Measurements from ENCODE around the gene GRID1.
A peak's percentile ranks its signal among the peaks of the same experiment; 100 is the strongest.

Gene GRID1

DNA sequence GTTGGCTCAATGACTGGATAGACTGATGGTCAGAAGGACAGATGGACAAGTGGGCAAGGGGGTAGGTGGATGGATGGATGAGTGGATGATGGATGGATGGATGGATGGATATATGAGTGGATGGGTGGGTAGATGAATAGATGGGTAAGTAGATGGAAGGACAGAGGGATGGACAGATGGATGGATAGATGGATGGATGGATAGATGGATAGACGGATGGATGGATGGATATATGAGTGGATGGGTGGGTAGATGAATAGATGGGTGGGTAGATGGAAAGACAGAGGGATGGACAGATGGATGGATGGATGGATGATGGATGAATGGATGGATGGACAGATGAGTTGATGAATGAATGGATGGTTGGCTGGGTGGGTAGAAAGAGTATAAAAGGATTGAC lies 119.5 kb downstream of the GRID1 start:
- H3K27me3 Mint-ChIP-seq (ENCODE audit: low read depth, poor library complexity): peaks cover 14% of the 10 kb centered on the region
- peaks cover 16% of the 10 kb centered on the region for H3K9me3 Mint-ChIP-seq
- no peak for DNase-seq
- peaks cover 11% of the 10 kb centered on the region for H3K4me1 Mint-ChIP-seq
- no peaks in the 10 kb centered on the region for H3K36me3 Mint-ChIP-seq (ENCODE audit: low read depth)
- H3K27ac Mint-ChIP-seq: no peak overlapping the region
- TF ChIP-seq, protein P1, sequence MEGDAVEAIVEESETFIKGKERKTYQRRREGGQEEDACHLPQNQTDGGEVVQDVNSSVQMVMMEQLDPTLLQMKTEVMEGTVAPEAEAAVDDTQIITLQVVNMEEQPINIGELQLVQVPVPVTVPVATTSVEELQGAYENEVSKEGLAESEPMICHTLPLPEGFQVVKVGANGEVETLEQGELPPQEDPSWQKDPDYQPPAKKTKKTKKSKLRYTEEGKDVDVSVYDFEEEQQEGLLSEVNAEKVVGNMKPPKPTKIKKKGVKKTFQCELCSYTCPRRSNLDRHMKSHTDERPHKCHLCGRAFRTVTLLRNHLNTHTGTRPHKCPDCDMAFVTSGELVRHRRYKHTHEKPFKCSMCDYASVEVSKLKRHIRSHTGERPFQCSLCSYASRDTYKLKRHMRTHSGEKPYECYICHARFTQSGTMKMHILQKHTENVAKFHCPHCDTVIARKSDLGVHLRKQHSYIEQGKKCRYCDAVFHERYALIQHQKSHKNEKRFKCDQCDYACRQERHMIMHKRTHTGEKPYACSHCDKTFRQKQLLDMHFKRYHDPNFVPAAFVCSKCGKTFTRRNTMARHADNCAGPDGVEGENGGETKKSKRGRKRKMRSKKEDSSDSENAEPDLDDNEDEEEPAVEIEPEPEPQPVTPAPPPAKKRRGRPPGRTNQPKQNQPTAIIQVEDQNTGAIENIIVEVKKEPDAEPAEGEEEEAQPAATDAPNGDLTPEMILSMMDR (IDR thresholded peaks at IDR 0.05): no peak
- no peak overlapping the region for H3K4me3 Mint-ChIP-seq

DNA sequence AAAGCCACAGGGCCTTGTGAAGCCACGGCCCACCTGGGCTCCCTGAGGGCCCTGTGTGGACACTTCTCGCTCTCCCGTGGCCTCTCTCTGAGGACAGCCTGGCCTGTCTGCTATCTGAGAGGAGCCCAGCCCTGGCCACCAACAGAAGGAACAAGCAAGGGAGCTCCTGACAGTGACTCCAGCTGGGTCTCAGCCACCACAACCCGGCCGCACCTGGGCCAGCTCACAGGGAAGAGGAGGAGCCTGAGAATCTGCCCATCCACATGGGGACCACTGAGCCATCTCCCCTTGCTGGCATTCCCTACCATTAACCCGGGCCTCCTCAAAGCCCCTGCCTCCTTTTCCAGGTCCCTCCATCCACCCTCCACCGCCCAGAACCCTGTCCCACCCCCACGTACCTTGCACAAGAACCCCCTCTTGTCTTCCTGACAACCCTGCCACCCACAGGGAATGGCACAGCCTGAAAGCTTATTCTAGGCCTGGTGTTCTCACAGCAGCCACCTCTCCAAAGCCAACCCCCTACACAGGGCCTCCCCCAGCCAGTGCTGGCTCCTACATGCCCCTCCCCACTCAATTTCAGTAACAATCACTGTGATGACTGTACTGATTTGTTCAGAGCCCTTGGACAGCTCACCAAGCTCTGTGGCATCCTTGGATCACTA lies 120.2 kb downstream of the GRID1 start:
- peaks cover 14% of the 10 kb centered on the region for H3K27me3 Mint-ChIP-seq (ENCODE audit: low read depth, poor library complexity)
- no peaks in the 10 kb centered on the region for H3K36me3 Mint-ChIP-seq (ENCODE audit: low read depth)
- no peak for DNase-seq
- no peak overlapping the region for H3K4me3 Mint-ChIP-seq
- H3K4me1 Mint-ChIP-seq: peaks cover 11% of the 10 kb centered on the region
- peaks cover 16% of the 10 kb centered on the region for H3K9me3 Mint-ChIP-seq
- H3K27ac Mint-ChIP-seq: no peak overlapping the region
- TF ChIP-seq, protein P1 (IDR thresholded peaks at IDR 0.05): no peak

DNA sequence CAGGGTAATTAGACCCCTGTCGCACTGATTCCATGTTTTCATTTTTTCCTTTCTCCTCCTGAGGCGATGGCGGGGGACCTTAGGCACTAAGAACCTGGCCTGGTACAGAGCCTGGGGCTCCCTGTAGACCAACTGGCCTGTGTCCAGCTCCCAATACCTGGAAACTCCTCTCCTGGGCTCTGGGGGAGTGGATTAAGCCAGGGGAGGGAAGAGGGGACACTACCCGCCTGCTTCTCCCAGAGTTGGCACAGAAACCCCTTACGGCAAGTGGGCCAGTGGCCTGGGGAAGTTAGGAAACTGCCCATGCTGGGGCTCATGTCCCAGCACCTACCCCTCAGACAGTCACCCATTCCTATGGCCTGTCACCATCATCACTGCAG lies 121.6 kb downstream of the GRID1 start:
- H3K27ac Mint-ChIP-seq: no peak overlapping the region
- peaks cover 8% of the 10 kb centered on the region for H3K9me3 Mint-ChIP-seq
- H3K4me1 Mint-ChIP-seq: peaks cover 11% of the 10 kb centered on the region
- H3K4me3 Mint-ChIP-seq: no peak overlapping the region
- no peak for DNase-seq
- TF ChIP-seq, protein P1 (IDR thresholded peaks at IDR 0.05): no peak
- H3K27me3 Mint-ChIP-seq (ENCODE audit: low read depth, poor library complexity): peaks cover 15% of the 10 kb centered on the region
- H3K36me3 Mint-ChIP-seq (ENCODE audit: low read depth): no peaks in the 10 kb centered on the region

DNA sequence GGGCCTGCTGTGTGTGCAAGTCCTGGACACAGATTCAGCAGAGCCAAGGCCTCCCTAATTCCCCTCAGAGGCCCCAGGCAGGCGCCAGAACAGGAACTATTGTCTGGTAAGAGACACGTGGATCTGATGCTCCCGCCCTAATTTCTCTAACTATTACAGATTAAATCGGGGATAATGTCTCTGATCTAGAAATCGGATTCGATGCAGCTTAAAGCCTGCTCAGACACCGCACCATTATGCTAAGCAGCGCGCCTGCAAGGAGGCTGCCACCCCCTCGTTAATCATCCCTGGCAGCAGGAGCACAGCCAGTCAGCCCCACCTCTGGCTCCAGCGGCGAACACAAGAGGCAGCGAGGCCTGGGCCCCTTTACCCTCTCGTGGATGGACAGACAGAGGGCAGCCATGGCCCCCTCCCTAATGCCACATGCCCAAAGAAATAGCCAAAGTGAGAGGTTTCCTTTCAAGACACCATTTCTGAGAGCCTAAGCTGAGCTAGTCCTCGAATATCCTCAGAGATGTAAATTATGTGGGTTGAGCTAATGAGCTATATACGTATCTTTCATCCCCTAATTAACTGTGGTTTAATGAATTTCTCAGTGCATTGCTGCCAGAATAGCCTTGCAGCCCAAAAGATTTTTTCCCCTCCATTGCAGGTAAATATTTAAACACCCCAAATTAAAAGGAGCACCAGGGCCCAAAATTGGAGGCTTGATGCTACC lies 122.1 kb downstream of the GRID1 start:
- peaks cover 11% of the 10 kb centered on the region for H3K4me1 Mint-ChIP-seq
- peaks cover 6% of the 10 kb centered on the region for H3K9me3 Mint-ChIP-seq
- no peak overlapping the region for H3K4me3 Mint-ChIP-seq
- DNase-seq: peak; percentile 67
- H3K36me3 Mint-ChIP-seq (ENCODE audit: low read depth): no peaks in the 10 kb centered on the region
- H3K27me3 Mint-ChIP-seq (ENCODE audit: low read depth, poor library complexity): peaks cover 10% of the 10 kb centered on the region
- TF ChIP-seq, protein P1 (IDR thresholded peaks at IDR 0.05): no peak
- no peak overlapping the region for H3K27ac Mint-ChIP-seq

DNA sequence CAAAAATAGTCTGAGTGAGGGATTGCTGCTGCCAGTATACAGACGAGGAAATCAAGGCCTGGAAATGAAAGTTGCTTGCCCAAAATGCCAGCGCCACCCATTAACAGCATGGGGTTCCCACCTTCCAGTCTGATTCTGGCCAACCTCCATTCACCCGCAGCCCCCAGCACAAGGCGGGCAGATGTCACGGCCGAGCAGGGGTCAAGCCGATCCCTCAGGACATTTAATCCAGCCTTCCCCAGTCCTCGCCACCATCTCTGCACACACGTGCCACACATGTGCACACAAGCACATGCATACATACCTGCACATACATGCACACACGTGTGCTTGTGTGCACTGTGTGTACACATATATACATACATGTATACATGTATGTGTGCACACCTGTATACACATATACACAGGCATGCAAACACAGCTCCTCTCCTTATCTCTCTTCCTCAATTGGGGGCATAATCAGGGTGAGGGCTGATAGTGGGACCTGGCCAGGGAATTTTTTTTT lies 122.9 kb downstream of the GRID1 start:
- Mint-ChIP-seq H3K9me3 (peaks cover 11% of the 10 kb centered on the region), H3K36me3 (ENCODE audit: low read depth) (no peaks in the 10 kb centered on the region), H3K27ac (no peak overlapping the region), H3K27me3 (ENCODE audit: low read depth, poor library complexity) (peaks cover 6% of the 10 kb centered on the region), H3K4me3 (no peak overlapping the region), H3K4me1 (peaks cover 11% of the 10 kb centered on the region)
- TF ChIP-seq, protein P1 (IDR thresholded peaks at IDR 0.05): no peak
- DNase-seq: no peak

All from nephron progenitor cell (in vitro differentiated cells).